HG03196 (cell line): Measurements from ENCODE around the gene TTLL11.
"Not testable (repeated sequence)": the region's sequence is repeated elsewhere in the genome, so short reads cannot be mapped to it uniquely, and the experiment has no call there.

Source experiments
- ATAC-seq: cut with Tn5 transposase; IDR thresholded peaks from one replicate; pipeline ENCODE4 v1.9.1; 2021; ENCODE audit not compliant: unreplicated experiment

Gene TTLL11

DNA sequence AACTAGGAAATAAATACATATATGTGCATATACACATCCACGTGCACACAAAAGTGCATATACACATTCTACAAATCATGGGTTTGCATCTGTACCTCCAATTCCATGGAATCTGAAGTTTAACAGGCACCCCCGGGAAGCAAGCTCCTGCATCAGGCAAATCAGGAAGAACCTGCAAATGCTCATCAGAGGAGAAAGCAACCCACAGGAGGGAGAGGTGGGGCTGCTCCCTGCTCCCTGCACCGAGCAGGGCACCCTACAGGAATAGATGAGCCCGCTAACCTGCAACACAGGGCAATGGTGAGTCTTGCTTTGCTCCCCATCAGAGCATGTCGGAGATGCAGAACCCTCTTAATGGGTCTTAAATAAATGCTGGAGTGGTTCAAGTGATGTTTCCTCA is 290.4 kb downstream of the TTLL11 start:
- ATAC-seq = no peak

GRCh38 chr9:121801579-121801978 is 291.5 kb downstream of the TTLL11 start:
- ATAC-seq = no peak

DNA sequence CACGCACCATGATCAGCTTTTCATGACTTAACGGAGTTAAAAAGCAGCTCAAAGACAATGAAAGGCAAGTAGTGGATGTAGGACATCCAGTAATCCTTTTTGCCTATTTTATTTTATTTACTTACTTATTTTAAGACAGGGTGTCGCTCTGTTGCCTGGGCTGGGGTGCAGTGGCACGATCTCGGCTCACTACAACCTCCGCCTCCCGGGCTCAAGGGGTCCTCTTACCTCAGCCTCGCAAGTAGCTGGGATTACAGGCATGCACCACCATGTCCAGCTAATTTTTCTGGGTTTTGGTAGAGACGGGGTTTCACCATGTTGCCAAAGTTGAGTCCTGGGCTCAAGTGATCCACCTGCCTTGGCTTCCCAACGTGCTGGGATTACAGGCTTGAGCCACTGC is 292.7 kb downstream of the TTLL11 start:
- no peak for ATAC-seq

DNA sequence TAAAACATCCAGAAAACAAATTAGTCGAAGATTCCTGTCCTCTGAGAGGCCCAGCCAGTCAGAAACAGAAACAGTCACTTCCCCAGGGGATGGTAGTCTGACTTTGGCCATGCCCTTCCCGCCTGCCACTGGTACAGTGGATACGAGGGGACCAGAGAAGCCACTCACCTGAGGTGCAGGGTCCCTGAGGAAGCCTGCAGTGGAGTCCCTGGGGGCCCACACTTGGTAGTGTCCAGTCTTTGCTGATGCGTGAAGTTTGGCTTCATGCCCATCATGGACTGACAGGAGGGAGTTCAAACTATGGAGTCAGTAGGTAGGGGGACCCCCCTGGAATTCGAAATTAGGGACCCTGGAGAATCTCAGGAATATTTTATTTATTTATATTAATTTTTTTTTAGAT is 294.2 kb downstream of the TTLL11 start:
- ATAC-seq = no peak

- no peak for ATAC-seq
These were observed 296.0 kb downstream of the TTLL11 start for GRCh38 chr9:121797081-121797480.

- ATAC-seq = not testable (repeated sequence)
These were observed 298.8 kb downstream of the TTLL11 start for GRCh38 chr9:121794334-121794733.

- ATAC-seq = not testable (repeated sequence)
These were observed 300.6 kb downstream of the TTLL11 start for GRCh38 chr9:121792476-121792875.

DNA sequence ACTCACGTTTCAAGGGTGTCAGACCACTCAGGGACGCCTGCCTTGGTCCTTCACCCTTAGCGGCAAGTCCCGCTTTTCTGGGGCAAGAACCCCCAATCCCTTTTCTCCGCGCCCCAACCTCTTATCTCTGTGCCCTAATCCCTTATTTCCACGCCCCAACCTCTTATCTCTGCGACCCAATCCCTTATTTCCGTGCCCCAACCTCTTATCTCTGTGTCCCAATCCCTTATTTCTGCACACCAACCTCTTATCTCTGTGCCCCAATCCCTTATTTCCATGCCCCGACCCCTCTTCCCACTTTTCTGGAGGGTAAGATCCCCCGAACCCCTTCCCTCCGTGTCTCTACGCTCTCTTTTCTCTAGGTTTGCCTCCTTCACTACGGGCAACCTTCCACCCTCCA is 302.3 kb downstream of the TTLL11 start:
- no peak for ATAC-seq

DNA sequence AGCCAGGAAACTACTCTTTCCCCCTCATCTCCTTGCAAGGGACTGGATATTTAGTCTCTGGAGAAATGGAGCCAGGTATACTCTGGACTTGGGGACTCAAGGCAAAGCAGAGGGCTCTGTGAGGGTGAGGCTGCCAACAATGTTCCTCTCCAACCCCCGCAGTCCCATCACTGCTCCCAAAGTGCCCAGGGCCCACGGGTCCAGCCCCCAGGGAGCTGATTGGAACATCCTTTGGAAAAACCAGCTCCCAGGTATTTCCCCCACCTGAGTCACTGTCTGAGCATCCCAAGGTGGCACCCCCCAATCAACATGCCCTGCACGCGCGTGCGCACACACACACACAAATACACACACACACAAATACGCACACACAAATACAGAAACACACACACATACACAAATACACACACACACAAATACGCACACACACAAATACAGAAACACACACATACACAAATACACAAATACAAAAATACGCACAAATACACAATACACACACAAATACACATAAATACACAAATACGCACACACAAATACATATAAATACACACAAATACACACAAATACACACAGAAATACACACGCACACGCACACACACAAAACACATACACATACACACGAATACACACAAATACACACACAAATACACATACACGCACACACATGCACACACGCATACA is 304.3 kb downstream of the TTLL11 start:
- no peak for ATAC-seq

DNA sequence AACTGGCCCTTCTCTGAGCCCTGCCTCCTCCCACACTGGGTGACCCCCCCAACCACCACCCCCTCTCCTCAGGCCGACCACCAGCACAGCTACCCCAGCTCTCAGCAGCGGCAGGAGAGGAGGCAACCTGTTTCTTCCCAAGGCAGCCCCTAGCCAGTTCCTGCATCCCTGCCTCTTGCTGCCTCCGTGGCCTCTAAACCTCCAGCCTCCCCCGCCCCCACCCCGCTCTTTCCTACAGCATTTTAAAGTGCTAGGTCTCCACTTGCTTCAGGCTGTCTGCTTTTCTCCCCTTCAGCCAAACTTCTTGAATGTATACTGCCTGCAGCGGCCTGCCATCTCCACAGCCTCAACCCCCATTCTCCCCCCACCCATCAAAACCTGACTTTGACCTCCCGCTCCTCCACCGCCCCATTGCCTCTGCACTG is 306.1 kb downstream of the TTLL11 start:
- no peak for ATAC-seq

DNA sequence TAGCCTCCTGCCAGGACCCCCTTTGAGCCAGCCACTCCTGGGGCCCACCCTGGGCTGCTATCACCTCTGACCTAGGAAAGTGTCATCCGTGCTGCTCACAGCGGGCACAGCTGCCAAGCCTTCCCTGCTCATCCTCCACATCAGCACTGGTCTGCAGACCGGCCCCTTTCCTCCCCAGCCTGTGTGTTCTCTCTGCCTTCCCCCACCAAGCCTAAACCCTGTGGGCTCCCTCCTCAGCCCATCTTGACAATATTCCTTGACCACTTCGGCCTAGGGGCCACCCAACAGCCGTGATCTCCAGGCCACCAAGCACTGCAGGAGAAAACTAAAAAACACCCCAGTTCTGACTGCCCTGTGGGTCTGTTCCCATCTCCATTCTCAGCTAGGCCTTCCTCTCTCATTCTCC is 306.6 kb downstream of the TTLL11 start:
- no peak for ATAC-seq

DNA sequence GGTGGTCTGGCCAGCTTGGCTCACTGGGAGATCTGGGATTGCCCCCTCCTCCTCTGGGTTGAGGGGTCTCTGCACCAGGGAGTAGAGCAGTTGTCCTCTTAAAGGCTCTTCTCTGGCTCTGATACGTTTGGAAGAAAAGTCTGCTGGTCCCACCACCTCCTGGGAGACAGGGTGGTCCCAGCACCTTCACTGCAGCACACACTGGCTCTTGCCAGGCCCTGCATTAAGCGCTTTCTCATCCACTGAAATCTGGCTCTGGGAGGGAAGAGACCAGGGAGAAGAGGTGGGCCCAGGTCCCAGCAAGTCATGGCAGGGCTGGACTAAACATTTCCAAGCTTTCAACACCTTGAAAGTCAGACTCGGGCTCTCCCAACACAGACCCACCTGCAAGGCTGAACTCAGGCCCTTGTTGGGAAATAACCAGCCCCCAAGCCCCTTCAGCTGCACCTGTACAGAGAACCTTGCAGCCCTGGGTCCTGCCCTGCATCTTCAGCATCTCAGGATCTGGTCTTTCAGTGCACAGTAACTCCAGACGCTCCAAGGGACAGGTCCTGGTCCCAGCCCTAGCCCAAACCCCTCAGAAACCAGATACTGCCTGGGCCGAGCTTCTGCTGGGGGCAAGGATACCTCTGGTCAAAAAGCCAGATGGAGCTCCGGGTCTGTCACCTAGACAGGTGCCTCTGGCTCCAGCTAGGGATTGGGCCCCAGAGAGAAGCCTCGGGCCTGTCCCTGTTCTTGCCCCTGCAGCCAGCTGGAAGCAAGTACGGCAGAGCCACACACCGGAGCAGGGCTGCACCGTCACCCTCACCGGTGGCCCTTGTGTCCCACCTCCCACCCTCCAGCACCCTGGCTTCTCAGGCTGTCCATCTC is 307.2 kb downstream of the TTLL11 start:
- ATAC-seq = no peak

- no peak for ATAC-seq
These were observed 308.2 kb downstream of the TTLL11 start for GRCh38 chr9:121784731-121785411.

GRCh38 chr9:121783521-121784507 is 309.3 kb downstream of the TTLL11 start:
- ATAC-seq = no peak

GRCh38 chr9:121783111-121783510 is 310.0 kb downstream of the TTLL11 start:
- ATAC-seq = no peak

GRCh38 chr9:121782514-121783110 is 310.5 kb downstream of the TTLL11 start:
- no peak for ATAC-seq

- no peak for ATAC-seq
These were observed 311.2 kb downstream of the TTLL11 start for GRCh38 chr9:121781701-121782464.

DNA sequence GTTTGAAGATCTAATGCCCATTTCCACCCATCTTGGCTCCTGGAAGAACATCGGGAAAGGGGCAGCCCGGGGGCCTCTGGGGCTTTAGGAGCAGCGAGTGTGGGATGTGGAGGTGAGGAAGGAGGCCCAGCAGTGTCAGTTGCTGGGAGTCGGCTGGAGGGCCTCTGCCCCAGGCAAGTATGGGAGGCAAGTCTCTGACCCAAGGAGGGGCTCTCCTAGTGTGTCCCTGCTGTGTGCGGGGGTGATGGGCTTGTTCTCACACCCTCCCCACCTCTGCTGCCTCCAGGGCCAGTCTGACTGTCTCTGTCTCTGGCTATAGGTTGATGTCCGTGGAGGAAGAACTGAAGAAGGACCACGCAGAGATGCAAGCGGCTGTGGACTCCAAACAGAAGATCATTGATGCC is 312.0 kb downstream of the TTLL11 start:
- ATAC-seq = no peak
